Hepatocyte (in vitro differentiated cells): Measurements from ENCODE around the gene MSX2. TPM values are rescaled to one million over a fixed set of nuclear protein-coding genes. Genes with fewer than 3 reads are reported as not detected.

ENCODE experiments used
- DNase-seq: peaks from one replicate; pipeline ENCODE4 v3.0.0-alpha.2; 2016; ENCODE audit warnings: low spot score
- H2AFZ ChIP-seq: fragments of 200-600 bp; sonication (generic); 2 replicates; pipeline ENCODE4 v1.6.0; 2016; ENCODE audit warnings: antibody characterized with exemption, mild to moderate bottlenecking
- H3K27ac ChIP-seq: fragments of 200-600 bp; sonication (generic); 2 replicates; pipeline ENCODE4 v1.5.1; 2016; ENCODE audit warnings: mild to moderate bottlenecking
- H3K27me3 ChIP-seq: fragments of 200-600 bp; sonication (generic); 2 replicates; pipeline ENCODE4 v1.6.1; 2016
- H3K36me3 ChIP-seq: fragments of 200-600 bp; sonication (generic); replicated peaks from 2 replicates; pipeline ENCODE4 v1.5.1; 2016; ENCODE audit warnings: low read depth; ENCODE audit not compliant: insufficient read depth
- H3K4me1 ChIP-seq: fragments of 200-600 bp; sonication (generic); 2 replicates; pipeline ENCODE4 v1.5.1; 2016; ENCODE audit warnings: mild to moderate bottlenecking, moderate library complexity; ENCODE audit not compliant: insufficient read depth
- H3K4me2 ChIP-seq: fragments of 200-600 bp; sonication (generic); 2 replicates; pipeline ENCODE4 v1.6.0; 2016
- H3K4me3 ChIP-seq: fragments of 200-600 bp; sonication (generic); 2 replicates; pipeline ENCODE4 v1.5.1; 2016; ENCODE audit warnings: mild to moderate bottlenecking
- H3K79me2 ChIP-seq: fragments of 200-600 bp; sonication (generic); 2 replicates; pipeline ENCODE4 v1.6.0; 2017; ENCODE audit warnings: mild to moderate bottlenecking
- H3K9me2 ChIP-seq: fragments of 200-600 bp; sonication (generic); replicated peaks from 2 replicates; pipeline ENCODE4 v1.6.0; 2017; ENCODE audit warnings: mild to moderate bottlenecking; ENCODE audit not compliant: insufficient read depth
- H3K9me3 ChIP-seq: fragments of 200-600 bp; sonication (generic); 2 replicates; pipeline ENCODE4 v1.5.1; 2016; ENCODE audit warnings: low read depth, mild to moderate bottlenecking
- H4K20me1 ChIP-seq: fragments of 200-600 bp; sonication (generic); 2 replicates; pipeline ENCODE4 v1.6.0; 2016; ENCODE audit warnings: mild to moderate bottlenecking; ENCODE audit not compliant: insufficient read depth, poor library complexity, severe bottlenecking
- EZH2 ChIP-seq: fragments of 200-600 bp; sonication (generic); IDR thresholded peaks from 2 replicates; pipeline ENCODE4 v1.6.1; 2016; ENCODE audit warnings: antibody characterized with exemption, mild to moderate bottlenecking, borderline replicate concordance
- EZH2phosphoT487 ChIP-seq: fragments of 200-600 bp; sonication (generic); IDR thresholded peaks from one replicate; pipeline ENCODE4 v1.6.1; 2018; ENCODE audit warnings: antibody characterized with exemption, mild to moderate bottlenecking, low read depth, moderate library complexity; ENCODE audit not compliant: unreplicated experiment, severe bottlenecking
- WGBS: methylation state at CpG from one replicate; pipeline ENCODE4 v1.1.6; 2016; ENCODE audit warnings: low lambda C conversion rate; ENCODE audit errors: missing lambda C conversion rate; 5-methylcytosine and 5-hydroxymethylcytosine counted together
- polyA plus RNA-seq: library from polyadenylated mRNA; unstranded; fragments of >200 nt; fragmentation: Nextera tagmentation; extraction: Ambion mirVana; gene quantifications from 2 replicates; pipeline ENCODE4 v1.2.1, GENCODE V29; 2016
- total RNA-seq: library from RNA; depleted of rRNA; stranded (reverse); fragments of >200 nt; gene quantifications from 2 replicates; pipeline ENCODE4 v1.2.3, GENCODE V29; 2014
- TF ChIP-seq, protein P1 (sequence below): fragments of 200-600 bp; sonication (generic); IDR thresholded peaks from 2 replicates; pipeline ENCODE4 v1.5.1; 2016; ENCODE audit warnings: antibody characterized with exemption, mild to moderate bottlenecking; ENCODE audit not compliant: poor library complexity

MSX2 gene
- total and polyA plus RNA-seq, 2 experiments from 2014 or later: 20.7 to 28.4 TPM

DNA sequence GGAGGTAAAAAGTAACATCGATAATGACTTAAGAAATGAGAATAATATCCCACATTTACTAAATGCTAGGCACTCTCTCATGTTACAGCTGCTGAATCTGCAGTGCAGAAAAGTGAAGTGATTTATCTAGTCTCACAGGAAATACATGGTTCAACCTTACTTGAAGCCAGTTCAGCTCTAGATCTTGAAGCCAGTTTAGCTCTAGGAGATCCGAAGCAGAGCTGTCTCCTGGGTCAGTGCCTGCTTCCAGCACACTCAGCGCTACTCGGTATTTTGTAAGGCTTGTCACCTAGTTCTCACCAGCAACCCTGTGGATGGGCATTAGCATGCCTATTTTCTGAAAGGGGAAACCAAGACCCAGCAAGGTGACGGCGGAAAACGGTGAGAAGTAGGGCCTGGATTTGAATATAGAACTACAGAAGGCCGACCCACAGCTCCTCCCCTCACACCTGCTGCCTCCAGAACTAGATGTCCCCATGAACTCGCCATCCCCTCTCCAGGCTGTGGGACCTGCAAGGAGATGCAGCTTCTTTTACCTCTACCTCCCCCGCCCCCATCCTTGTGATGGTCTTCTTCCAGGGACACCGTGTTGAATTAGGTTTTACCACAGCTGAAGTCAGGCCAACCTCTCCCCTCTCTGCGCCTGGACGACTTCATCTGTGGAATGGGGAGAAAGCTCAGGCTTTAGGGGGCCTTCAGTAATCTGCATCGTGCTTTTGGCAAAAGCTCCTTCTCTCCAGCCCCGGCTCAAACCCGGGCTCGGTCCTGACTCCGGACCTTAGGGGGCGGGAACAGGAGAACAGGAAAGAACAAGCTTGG, 4.4 kb upstream of the MSX2 start:
- H3K9me3 ChIP-seq: no peaks in the 10 kb centered on the region
- no peaks in the 10 kb centered on the region for H3K36me3 ChIP-seq
- WGBS: 51% methylated on average over 19 of the region's 19 CpGs
- no peak overlapping the region for H3K27ac ChIP-seq
- no peak overlapping the region for H2AFZ ChIP-seq
- H4K20me1 ChIP-seq: no peaks in the 10 kb centered on the region
- H3K79me2 ChIP-seq: peaks cover 5% of the 10 kb centered on the region
- H3K9me2 ChIP-seq: no peaks in the 10 kb centered on the region
- H3K4me2 ChIP-seq: peak overlapping the region; percentile 88
- TF ChIP-seq EZH2 (no peak), EZH2phosphoT487 (no peak)
- TF ChIP-seq, protein P1, sequence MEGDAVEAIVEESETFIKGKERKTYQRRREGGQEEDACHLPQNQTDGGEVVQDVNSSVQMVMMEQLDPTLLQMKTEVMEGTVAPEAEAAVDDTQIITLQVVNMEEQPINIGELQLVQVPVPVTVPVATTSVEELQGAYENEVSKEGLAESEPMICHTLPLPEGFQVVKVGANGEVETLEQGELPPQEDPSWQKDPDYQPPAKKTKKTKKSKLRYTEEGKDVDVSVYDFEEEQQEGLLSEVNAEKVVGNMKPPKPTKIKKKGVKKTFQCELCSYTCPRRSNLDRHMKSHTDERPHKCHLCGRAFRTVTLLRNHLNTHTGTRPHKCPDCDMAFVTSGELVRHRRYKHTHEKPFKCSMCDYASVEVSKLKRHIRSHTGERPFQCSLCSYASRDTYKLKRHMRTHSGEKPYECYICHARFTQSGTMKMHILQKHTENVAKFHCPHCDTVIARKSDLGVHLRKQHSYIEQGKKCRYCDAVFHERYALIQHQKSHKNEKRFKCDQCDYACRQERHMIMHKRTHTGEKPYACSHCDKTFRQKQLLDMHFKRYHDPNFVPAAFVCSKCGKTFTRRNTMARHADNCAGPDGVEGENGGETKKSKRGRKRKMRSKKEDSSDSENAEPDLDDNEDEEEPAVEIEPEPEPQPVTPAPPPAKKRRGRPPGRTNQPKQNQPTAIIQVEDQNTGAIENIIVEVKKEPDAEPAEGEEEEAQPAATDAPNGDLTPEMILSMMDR: no peak
- DNase-seq: no peak
- no peak overlapping the region for H3K4me3 ChIP-seq
- peaks cover 20% of the 10 kb centered on the region for H3K4me1 ChIP-seq
- peaks cover 27% of the 10 kb centered on the region for H3K27me3 ChIP-seq

GRCh38 chr5:174720612-174721529, 3.5 kb upstream of the MSX2 start:
- Histone ChIP-seq H3K4me3 (peak overlapping the region; percentile 31), H4K20me1 (no peaks in the 10 kb centered on the region), H3K36me3 (no peaks in the 10 kb centered on the region), H3K4me1 (peaks cover 20% of the 10 kb centered on the region), H3K4me2 (peak overlapping the region; percentile 88), H3K9me3 (no peaks in the 10 kb centered on the region), H3K27ac (peak overlapping the region; percentile 38), H3K79me2 (peaks cover 14% of the 10 kb centered on the region), H3K27me3 (peaks cover 27% of the 10 kb centered on the region), H3K9me2 (no peaks in the 10 kb centered on the region), H2AFZ (peak overlapping the region; percentile 70)
- DNase-seq: peak; percentile 67
- WGBS: 8% methylated on average over 47 of the region's 75 CpGs
- TF ChIP-seq, protein P1: no peak
- TF ChIP-seq EZH2: peak; percentile 67
- TF ChIP-seq EZH2phosphoT487: no peak

DNA sequence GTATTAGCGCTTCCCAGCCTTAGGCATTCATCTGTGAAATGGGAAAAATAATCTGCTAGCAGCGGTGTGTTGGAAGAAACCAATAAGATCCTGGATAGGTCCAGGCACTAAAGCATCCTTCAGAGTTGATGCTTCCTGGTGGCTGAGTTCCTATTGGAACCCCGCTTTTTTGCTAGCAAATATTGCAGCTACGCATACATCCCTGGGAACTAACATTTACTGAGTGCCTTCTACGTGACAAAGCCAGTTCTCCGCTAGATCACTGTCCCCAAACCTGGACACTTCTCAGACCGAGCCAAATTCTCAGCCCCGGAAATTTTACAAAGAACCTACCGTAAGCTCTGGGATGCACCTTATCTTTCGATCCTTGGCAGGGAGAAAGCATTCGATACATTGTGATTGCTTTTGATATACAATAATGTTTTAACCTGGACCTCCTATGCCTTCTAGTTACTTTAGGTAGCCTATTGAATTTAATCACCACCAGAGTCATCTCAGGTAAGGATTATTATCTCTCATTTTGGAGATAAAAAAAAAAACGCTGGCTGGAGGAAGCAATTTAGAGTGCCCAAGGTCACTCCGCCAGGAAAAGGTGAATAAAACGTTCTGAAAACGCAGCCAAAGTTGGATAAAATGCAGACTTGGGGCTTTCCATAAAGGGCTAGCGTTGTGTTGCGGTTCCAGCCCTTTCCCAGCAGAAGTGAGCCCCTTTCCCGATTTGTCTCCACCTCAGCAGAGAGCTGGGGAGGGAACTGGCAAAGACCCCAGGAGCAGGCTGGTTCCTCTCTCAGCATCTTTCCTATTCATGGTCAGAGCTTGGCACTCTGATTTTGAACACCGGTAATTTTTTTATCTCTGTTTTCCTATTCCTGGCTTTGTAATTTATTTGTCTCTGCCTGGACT, 2.6 kb upstream of the MSX2 start:
- no peaks in the 10 kb centered on the region for H4K20me1 ChIP-seq
- no peaks in the 10 kb centered on the region for H3K9me3 ChIP-seq
- TF ChIP-seq, protein P1: no peak
- TF ChIP-seq EZH2phosphoT487 (no peak), EZH2 (no peak)
- H3K4me2 ChIP-seq: peak overlapping the region; percentile 88
- peaks cover 23% of the 10 kb centered on the region for H3K79me2 ChIP-seq
- H3K4me1 ChIP-seq: peaks cover 22% of the 10 kb centered on the region
- H3K27ac ChIP-seq: peak overlapping the region; percentile 38
- H3K4me3 ChIP-seq: peak overlapping the region; percentile 31
- DNase-seq: no peak
- peak overlapping the region; percentile 70 for H2AFZ ChIP-seq
- WGBS: 31% methylated on average over 19 of the region's 19 CpGs
- no peaks in the 10 kb centered on the region for H3K9me2 ChIP-seq
- H3K27me3 ChIP-seq: peaks cover 27% of the 10 kb centered on the region
- H3K36me3 ChIP-seq: no peaks in the 10 kb centered on the region
